Measurements from ENCODE around the gene STYK1.

GRCh38 chr12:10634427-10634826 lies 39.4 kb downstream of the STYK1 start:
- TF ChIP-seq ZNF274 (IDR thresholded peaks at IDR 0.05; ENCODE audit: low read depth, low read length) (no peak), YY1 (IDR thresholded peaks at IDR 0.05; ENCODE audit: insufficient read depth, insufficient read length) (no peak), SUZ12 (IDR thresholded peaks at IDR 0.05; ENCODE audit: extremely low read depth, insufficient read depth, insufficient read length) (no peak)

All from NT2/D1 (cell line).